ENCODE measurements around the gene DBNDD2. TPM values are rescaled to one million over a fixed set of nuclear protein-coding genes. Genes with fewer than 3 reads are reported as not detected.
A peak's percentile ranks its signal among the peaks of the same experiment; 100 is the strongest.

DBNDD2 gene
- polyA plus RNA-seq, 1 donor from 2014 or later: not detected

DNA sequence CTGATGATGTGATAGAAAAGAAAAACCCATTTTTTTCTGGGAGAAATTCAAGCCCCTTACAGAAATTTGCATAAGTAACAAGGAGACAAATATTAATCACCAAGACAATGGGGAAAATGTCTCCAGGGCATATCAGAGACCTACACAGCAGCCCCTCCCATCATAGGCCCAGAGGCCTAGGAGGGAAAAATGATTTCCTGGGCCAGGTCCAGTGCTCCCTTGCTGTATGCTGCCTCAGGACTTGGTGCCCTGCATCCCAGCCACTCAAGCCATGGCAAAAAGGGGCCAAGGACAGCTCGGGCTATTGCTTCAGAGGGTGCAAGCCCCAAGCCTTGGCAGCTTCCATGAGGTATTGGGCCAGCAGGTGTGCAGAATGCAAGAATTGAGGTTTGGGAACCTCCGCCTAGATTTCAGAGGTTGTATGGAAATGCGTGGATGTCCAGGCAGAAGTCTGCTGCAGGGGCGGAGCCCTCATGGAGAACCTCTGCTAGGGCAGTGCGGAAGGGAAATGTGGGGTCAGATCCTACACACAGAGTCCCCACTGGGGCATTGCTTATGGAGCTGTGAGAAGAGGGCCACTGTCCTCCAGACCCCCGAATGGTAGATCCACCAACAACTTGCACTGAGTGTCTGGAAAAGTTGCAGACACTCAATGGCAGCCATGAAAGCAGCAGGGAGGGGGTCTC is 7.6 kb upstream of the DBNDD2 start:
- no peak overlapping the region for H3K4me3 Mint-ChIP-seq
- peaks cover 7% of the 10 kb centered on the region for H3K27me3 Mint-ChIP-seq
- peaks cover 0 to 5% (median 5%) of the 10 kb centered on the region in 3 donors for H3K4me1 Mint-ChIP-seq
- H3K9me3 Mint-ChIP-seq: peaks cover 6 to 16% (median 14%) of the 10 kb centered on the region in 3 donors
- H3K36me3 Mint-ChIP-seq: peaks cover 19% of the 10 kb centered on the region
- H3K27ac Mint-ChIP-seq: no peak overlapping the region

DNA sequence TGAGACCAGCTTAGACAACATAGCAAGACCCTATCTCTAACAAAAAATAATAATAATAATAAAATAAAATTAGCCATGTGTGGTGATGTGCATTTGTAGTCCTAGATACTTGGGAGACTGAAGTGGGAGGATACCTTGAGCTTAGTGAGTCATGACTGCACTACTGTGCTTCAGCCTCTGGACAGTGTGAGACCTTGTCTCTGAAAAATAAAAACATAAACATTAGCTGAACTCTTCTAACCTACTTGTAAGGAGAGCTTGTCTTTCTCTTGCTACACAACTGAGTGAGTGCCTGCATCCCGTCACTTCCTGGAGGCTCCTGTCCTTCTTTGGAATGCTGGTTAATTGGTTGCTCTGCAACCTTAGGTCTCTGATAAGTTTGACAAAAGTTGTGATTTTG is 5.1 kb upstream of the DBNDD2 start:
- peaks cover 7% of the 10 kb centered on the region for H3K27me3 Mint-ChIP-seq
- peak overlapping the region in 1 of 4 donors; percentile 17 for H3K4me3 Mint-ChIP-seq
- peaks cover 6 to 16% (median 14%) of the 10 kb centered on the region in 3 donors for H3K9me3 Mint-ChIP-seq
- peaks cover 0 to 5% (median 5%) of the 10 kb centered on the region in 3 donors for H3K4me1 Mint-ChIP-seq
- H3K27ac Mint-ChIP-seq: no peak overlapping the region
- peaks cover 13% of the 10 kb centered on the region for H3K36me3 Mint-ChIP-seq

DNA sequence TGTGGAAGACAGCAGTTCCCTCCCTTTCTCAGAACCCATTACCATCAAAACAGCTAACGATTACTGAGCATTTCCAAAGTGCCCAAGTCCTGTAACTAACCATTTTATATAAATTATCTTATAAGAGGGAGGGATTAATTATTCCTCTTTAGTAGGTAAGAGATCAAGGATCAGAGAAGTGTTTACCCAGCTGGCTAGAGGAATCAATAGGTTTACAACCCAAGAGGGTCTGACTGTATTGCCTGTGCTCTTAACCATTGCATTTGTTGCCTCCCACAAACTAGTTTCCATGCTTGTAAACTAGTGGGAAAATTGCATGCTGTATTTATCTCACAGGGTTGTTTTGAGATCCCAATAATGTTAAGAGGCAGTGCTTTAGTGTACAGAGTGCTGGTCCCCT is 3.7 kb upstream of the DBNDD2 start:
- peaks cover 6 to 14% (median 7%) of the 10 kb centered on the region in 3 donors for H3K9me3 Mint-ChIP-seq
- H3K4me1 Mint-ChIP-seq: peaks cover 0 to 9% (median 9%) of the 10 kb centered on the region in 3 donors
- peaks cover 7% of the 10 kb centered on the region for H3K27me3 Mint-ChIP-seq
- peak overlapping the region; percentile 49 to 82 (median 76) for H3K4me3 Mint-ChIP-seq
- peak overlapping the region in 2 of 3 donors; percentile 6 to 51 for H3K27ac Mint-ChIP-seq
- H3K36me3 Mint-ChIP-seq: peaks cover 13% of the 10 kb centered on the region

DNA sequence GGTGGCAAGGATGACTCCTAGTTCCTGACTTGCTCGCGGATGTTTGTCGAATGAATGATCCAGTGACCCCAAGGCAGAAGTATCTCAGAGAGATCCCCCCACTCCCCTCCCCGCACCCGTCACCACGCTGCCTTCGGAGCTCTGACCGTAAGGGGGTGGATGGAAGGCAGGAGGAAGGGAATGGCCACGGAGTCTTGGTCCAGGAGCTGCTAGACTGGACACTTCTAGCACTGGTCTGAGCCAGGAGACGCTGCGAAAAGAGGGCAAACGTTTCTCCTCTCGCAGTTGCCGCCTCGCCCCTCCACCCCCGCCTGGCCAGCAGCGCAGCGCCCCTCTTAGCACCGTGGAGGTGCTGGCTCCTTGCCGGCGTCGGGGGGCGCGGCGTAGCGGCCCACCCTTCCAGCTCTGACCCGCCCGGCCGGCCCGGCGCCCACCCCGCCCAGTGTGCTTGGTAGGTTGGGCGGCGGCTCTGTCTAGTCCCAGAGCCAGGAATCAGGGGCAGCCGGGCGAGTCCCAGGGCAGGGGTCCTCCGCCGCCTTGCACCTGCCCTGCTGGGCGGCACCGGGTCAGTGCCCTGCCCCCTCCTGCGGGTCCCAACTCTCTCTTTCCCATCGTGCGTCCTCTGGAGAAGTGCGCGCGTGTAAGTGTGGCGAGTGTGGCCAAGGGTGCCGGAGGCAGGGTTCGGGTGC is 2.4 kb upstream of the DBNDD2 start:
- H3K36me3 Mint-ChIP-seq: peaks cover 5% of the 10 kb centered on the region
- peaks cover 7% of the 10 kb centered on the region for H3K27me3 Mint-ChIP-seq
- H3K9me3 Mint-ChIP-seq: peaks cover 0 to 9% (median 2%) of the 10 kb centered on the region in 3 donors
- peak overlapping the region; percentile 52 to 90 (median 85) for H3K4me3 Mint-ChIP-seq
- H3K27ac Mint-ChIP-seq: peak overlapping the region in 2 of 3 donors; percentile 6 to 51
- peaks cover 0 to 9% (median 9%) of the 10 kb centered on the region in 3 donors for H3K4me1 Mint-ChIP-seq

DNA sequence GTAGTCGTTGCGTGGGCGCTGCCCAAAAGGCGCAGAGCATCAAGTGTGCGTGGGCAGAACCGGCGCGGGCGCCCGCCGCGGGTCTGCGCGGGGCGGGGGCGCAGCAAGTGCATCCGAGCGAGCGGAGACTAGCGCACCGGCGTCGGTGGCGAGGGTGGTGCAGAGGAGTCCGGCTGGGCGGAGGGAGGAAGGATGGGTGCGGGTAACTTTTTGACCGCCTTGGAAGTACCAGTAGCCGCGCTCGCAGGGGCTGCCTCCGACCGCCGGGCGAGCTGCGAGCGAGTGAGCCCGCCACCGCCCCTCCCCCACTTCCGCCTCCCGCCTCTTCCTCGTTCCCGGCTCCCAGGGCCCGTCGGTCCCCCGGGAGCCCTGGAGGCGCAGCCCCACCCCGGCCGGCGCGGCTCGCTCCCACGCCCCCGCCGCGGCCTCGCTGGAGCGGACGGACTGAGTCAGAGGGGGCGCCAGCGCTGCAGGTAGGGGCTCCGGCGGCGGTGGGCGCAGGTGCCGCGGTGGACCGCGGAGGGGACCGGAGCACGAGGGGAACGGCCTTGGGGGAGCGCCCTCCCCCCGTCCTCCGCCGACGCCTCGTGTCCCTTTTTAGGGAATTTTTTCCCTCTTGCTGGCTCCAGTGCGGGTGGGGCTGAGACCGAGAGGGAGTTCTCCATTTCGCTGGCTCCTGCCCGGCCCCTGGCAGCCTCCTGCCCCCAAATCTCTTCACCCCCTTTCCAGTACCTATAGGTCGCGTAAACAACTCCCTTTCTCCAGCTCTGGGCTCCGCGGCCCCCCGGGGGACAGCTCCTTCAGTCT is 1.6 kb upstream of the DBNDD2 start:
- Mint-ChIP-seq H3K4me1 (peaks cover 0 to 9% (median 9%) of the 10 kb centered on the region in 3 donors), H3K27me3 (peaks cover 7% of the 10 kb centered on the region), H3K4me3 (peak overlapping the region; percentile 52 to 91 (median 74)), H3K36me3 (peaks cover 5% of the 10 kb centered on the region), H3K27ac (peak overlapping the region in 1 of 3 donors; percentile 46), H3K9me3 (peaks cover 0 to 6% (median 2%) of the 10 kb centered on the region in 3 donors)

DNA sequence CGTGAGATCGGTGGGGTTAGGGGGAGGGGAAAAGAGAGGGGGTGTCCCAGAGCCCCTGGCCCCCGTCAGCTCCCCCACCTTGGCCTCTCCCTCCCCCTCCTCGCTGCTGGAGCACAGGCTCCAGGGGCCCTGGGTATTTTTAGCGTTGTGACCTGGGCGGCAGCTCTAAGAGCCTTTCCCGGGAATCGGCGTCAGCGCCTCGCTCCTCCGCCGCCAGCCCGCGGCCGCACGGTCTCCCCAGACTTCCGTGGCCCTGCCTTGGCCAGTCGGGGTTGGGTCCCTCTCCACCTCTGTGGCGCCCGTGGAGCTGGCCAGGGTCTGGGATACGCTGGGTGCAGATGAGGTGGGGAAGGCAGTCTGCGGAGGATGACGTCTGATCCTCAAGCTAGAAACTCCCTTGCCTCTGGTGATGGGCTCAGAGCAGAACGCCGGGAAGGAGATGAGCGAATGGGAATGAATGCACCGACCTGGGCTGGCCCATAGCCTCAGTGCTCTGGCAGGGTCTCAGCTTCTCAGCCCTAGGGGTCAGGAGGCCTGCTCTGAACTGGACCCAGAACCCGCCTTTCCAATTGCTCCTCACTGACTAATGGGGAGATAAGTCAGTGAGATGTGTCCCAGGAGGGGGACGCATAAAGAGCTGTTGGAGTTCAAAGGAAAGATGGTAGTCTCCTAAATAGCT is 883 bp upstream of the DBNDD2 start:
- Mint-ChIP-seq H3K4me3 (peak overlapping the region; percentile 73 to 91 (median 82)), H3K9me3 (peaks cover 0 to 2% (median 2%) of the 10 kb centered on the region in 3 donors), H3K4me1 (peaks cover 0 to 9% (median 9%) of the 10 kb centered on the region in 3 donors), H3K27me3 (peaks cover 7% of the 10 kb centered on the region), H3K36me3 (peaks cover 5% of the 10 kb centered on the region), H3K27ac (peak overlapping the region in 1 of 3 donors; percentile 46)

DNA sequence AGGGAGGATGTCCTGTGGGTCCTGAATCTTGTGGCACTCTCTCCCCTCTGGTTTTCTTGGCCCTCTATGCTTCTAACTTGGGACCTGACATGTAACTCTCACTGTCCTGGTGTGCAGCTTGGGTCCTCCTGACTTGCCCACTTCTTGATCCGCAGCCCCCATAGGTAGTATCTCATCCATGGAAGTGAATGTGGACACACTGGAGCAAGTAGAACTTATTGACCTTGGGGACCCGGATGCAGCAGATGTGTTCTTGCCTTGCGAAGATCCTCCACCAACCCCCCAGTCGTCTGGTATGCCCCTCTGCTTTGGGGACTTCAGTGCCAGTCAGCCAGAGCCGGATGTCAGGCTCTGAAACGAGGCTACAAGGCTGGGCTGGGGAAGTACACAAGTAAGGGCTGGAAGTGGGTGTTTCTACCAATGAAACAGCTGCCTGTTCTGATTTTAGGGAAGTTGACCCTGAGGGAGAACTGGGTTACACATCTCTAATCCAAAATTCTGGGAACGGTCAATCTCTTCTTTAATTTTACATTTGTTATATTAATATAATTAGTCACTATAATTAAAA is 641 bp downstream of the DBNDD2 start:
- H3K4me3 Mint-ChIP-seq: peak overlapping the region in 2 of 4 donors; percentile 49 to 73
- peak overlapping the region in 2 of 3 donors; percentile 3 to 64 for H3K27ac Mint-ChIP-seq
- peaks cover 5% of the 10 kb centered on the region for H3K36me3 Mint-ChIP-seq
- peaks cover 3% of the 10 kb centered on the region for H3K27me3 Mint-ChIP-seq
- peaks cover 0 to 2% (median 0%) of the 10 kb centered on the region in 3 donors for H3K9me3 Mint-ChIP-seq
- peaks cover 0 to 9% (median 9%) of the 10 kb centered on the region in 3 donors for H3K4me1 Mint-ChIP-seq

DNA sequence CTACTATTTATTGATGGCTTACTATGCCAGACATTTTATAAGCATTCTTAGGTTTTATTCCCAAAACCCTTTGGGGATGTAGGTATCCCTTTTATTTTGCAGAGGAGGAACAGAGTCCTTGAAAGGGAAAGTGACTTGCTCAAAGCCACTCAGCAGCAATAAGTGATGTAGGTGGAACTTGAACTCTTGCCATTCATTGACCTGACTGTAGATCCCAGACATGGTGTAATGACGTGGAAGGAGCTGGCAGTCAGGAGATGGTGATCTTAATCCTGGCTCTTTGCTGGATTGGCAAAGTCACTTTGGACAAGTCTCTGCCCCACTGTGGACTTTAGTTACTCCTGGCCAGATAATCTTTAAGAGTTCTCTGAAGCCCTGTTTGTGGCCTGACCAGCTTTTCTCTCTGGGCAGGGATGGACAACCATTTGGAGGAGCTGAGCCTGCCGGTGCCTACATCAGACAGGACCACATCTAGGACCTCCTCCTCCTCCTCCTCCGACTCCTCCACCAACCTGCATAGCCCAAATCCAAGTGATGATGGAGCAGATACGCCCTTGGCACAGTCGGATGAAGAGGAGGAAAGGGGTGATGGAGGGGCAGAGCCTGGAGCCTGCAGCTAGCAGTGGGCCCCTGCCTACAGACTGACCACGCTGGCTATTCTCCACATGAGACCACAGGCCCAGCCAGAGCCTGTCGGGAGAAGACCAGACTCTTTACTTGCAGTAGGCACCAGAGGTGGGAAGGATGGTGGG is 1.6 kb downstream of the DBNDD2 start:
- Mint-ChIP-seq H3K27me3 (peaks cover 2% of the 10 kb centered on the region), H3K9me3 (peaks cover 0 to under 1% (median 0%) of the 10 kb centered on the region in 3 donors), H3K36me3 (peaks cover 5% of the 10 kb centered on the region), H3K27ac (no peak overlapping the region), H3K4me1 (peaks cover 0 to 13% (median 11%) of the 10 kb centered on the region in 3 donors), H3K4me3 (peak overlapping the region in 1 of 4 donors; percentile 72)

DNA sequence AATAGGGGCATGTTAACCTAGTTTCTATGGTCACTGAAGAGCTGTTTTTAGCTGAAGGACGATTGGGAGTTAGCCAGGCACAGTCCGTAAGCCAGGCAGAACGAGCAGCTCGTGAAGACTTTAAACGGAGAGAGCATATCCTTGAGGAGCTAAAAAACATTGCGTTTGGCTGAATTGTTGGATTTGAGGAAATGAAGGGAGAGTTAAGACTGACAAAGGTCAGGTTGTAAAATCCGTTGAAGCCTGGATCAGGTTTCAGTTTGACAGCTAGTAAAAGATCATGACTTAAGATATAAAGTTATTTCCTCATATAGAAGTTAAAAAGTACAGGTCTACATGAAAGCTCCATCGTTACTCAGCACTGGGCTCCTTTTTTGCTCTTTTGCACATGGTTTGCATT is 2.8 kb downstream of the DBNDD2 start:
- Mint-ChIP-seq H3K4me3 (peak overlapping the region in 1 of 4 donors; percentile 72), H3K4me1 (peaks cover 8 to 22% (median 19%) of the 10 kb centered on the region in 3 donors), H3K27me3 (no peaks in the 10 kb centered on the region), H3K27ac (peak overlapping the region in 1 of 3 donors; percentile 39), H3K36me3 (peaks cover 5% of the 10 kb centered on the region), H3K9me3 (no peaks in the 10 kb centered on the region)

DNA sequence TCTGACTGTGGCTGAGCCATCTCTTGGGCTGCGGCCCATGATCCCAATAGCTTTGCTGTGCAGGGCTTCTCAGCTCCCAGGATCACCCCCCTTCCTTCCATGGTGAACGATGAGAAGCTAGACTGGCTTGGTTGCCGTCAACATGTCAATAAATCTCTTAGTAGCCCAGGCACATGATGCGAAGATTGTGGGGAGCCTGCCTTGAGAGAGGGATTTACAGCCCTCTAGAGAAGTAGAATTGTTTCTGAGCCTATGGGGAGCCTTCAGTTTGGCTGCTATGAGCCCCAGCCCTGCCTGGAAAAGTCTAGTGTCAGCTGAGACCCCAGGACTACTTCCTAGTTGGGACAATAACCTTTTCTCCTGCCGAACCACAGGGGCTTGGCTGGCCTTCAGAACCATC is 4.6 kb downstream of the DBNDD2 start:
- peak overlapping the region in 1 of 4 donors; percentile 59 for H3K4me3 Mint-ChIP-seq
- H3K4me1 Mint-ChIP-seq: peaks cover 20 to 29% (median 28%) of the 10 kb centered on the region in 3 donors
- H3K27me3 Mint-ChIP-seq: no peaks in the 10 kb centered on the region
- peaks cover 5% of the 10 kb centered on the region for H3K36me3 Mint-ChIP-seq
- H3K27ac Mint-ChIP-seq: peak overlapping the region in 1 of 3 donors; percentile 59
- no peaks in the 10 kb centered on the region for H3K9me3 Mint-ChIP-seq

DNA sequence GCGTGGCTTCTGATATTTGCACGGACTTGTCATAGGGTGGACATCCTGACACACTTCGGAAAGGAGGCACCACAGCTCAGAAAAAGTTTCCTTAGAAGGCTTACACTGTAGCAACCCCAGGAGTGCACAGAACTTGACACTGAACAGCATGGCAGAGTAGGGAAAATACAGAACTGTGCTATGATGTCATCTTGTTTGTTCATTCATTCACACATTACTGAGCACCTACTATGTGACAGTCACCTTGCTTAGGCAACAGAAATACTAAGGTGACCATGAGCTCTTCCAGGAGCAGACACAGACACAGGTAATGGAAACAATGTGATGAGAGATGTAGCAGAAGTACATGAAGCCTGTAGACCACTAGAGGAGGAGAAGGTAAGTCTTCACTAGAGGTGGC is 5.4 kb downstream of the DBNDD2 start:
- Mint-ChIP-seq H3K9me3 (no peaks in the 10 kb centered on the region), H3K27me3 (no peaks in the 10 kb centered on the region), H3K4me1 (peaks cover 28 to 36% (median 34%) of the 10 kb centered on the region in 3 donors), H3K4me3 (peak overlapping the region in 1 of 4 donors; percentile 99), H3K36me3 (peaks cover 7% of the 10 kb centered on the region), H3K27ac (peak overlapping the region in 1 of 3 donors; percentile 59)

DNA sequence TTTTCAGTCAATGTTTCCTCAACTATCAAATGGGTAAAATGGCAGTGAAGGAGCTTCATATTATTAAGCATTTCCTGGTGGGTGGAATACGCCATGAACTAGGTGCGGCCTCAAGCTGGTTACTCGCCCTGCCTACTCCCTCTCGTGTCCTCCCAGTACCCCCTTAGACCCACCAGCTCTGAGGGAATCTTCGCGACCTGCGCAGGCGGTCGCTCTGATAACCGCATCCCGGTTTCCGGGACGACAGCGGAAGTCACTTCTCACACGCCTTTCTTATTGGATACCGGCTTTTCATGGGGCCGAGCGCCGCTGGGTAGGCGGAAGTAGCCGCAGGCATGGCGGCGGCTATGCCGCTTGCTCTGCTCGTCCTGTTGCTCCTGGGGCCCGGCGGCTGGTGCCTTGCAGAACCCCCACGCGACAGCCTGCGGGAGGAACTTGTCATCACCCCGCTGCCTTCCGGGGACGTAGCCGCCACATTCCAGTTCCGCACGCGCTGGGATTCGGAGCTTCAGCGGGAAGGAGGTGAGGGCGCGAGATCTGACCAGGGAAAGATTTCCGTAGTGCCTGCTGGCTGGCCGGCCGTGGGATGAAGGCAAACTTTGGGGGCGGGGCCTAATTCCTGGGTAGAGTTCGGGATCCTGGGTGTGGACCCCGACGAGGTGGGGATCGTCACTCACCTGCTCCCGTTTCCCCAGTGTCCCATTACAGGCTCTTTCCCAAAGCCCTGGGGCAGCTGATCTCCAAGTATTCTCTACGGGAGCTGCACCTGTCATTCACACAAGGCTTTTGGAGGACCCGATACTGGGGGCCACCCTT is 7.9 kb downstream of the DBNDD2 start, which contains the start of gene PIGT:
Gene PIGT, plus strand, starts transcription at position 320 of the 816 bp plus-strand sequence. Its CDS starts 16 bp downstream, at position 336.
- Mint-ChIP-seq H3K27ac (peak within 1 kb of the TSS; percentile 87 to 98 (median 97)), H3K9me3 (no peaks in the 10 kb centered on the region), H3K4me1 (peaks cover 40 to 51% (median 47%) of the 10 kb centered on the region in 3 donors), H3K36me3 (peaks cover 11% of the 10 kb centered on the region), H3K4me3 (peak within 1 kb of the TSS; percentile 94 to 99 (median 98)), H3K27me3 (no peaks in the 10 kb centered on the region)
